GM18511 (cell line): ENCODE data around the gene STXBP6.

Source experiments
- ATAC-seq: cut with Tn5 transposase; IDR thresholded peaks from one replicate; pipeline ENCODE4 v1.9.1; 2021; ENCODE audit warnings: mild to moderate bottlenecking, moderate library complexity; ENCODE audit not compliant: unreplicated experiment

Gene STXBP6

DNA sequence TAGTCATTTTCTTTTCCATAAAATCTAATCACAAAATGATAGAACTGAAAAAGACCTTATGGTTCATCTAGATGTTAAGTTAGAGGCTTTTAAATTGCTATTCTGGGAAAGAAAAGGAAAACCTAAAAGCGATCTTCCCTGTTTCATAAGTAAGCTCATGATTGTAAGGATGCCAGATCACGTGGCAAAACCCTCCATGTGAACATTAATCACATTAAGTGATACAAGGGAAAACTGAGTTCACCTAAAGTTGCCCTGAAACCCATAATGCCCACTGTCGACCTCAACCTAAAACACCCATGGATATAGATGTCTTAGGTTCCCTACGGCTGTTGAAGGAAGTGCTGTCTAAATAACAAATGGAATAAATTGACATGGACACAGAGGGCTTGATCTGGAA, 3.0 kb upstream of the STXBP6 start:
- ATAC-seq, result no peak

- ATAC-seq, result no peak
These were observed 2.4 kb upstream of the STXBP6 start for GRCh38 chr14:25052385-25052784.

GRCh38 chr14:25050269-25051150, 563 bp upstream of the STXBP6 start:
- no peak for ATAC-seq

DNA sequence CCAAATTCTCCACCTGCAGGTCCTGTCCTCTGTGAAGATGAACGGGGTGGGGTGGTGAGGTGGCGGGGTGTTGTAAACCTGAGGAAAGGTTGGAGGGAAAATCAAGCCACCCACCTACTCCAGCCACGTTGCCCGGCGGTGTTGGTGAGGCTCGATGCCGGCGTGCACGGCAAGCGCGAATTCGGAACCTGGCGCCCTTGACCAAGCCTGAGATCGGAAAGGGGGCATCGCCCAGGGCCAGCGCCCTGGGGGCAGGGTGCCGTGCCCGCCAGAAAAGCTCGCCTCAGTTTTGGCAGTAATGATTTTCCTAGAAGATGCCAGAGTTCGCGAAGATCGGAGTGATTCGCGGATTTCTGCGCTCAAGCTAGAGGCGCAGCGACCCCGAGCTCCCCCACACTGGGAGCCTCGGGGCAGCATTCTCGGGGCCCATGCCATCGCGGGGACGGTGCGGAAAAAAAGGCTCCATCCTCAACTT, 817 bp downstream of the STXBP6 start:
- ATAC-seq, result no peak

DNA sequence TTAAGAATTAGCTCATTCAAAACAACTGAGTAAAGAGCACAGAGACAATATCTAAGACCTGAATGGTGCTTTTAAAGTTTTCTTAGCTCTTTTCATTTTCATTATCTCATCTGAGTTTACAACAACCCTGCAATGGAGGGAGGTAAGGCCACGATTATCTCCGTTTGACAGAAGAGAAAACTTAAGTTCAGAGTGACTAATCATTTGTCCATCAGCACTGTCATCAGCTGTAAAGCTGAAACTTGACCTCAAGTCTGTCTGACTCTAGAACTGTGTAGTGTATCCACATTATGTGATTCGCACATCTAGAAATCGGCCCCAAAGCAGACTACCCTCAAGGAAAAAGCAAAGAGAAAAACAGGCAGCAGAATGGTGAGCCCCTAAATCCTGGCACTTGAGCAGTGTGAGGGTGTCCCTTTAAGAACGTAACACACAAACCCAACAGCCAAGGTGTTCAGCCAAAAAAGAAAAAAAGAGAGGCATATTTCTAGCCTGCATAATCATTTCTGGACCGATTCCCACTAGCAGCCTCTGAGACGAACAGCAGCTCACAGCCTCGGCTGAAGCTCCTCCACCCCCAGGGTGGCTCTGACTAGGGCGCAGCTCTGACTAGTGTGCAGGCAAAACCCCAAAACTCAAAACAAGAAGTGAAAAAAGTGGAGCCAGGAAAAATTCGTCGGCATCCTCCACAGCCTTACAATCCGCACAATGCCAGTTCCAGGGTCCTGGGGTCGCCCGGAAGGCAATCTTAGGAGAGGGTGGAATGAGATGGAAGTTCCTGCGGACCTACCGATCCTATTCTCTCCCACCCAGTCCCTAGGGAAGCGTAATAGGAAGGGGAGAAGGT, 1.6 kb downstream of the STXBP6 start:
- ATAC-seq, result no peak

GRCh38 chr14:25046301-25046943, 3.5 kb downstream of the STXBP6 start:
- ATAC-seq, result no peak

- ATAC-seq, result no peak
These were observed 5.7 kb downstream of the STXBP6 start for GRCh38 chr14:25044106-25044698.

- no peak for ATAC-seq
These were observed 7.3 kb downstream of the STXBP6 start for GRCh38 chr14:25042362-25043299.

GRCh38 chr14:25041898-25042297, 8.0 kb downstream of the STXBP6 start:
- ATAC-seq, result no peak

- no peak for ATAC-seq
These were observed 8.5 kb downstream of the STXBP6 start for GRCh38 chr14:25041484-25041883.

GRCh38 chr14:25039933-25040332, 10.0 kb downstream of the STXBP6 start:
- no peak for ATAC-seq

- no peak for ATAC-seq
These were observed 11.8 kb downstream of the STXBP6 start for GRCh38 chr14:25038044-25038668.

DNA sequence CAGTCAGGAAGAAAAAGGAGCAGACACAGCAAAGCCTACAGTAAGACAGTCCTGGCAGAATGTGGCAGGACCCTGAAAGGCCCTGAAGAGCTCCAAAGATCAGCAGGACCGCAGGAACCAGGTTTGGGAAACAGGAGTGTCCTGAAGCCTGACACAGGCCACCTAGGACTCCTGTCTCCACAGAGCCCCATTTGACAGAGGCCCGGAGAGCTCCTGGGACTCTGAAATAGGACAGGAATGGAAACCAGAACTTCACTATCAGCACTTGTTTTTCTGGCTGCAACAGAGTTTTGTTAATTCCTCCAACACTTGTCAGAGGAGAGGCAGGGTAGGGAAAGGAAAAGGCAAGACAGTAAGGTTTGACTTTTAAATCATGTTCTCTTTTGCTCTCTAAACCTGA, 12.9 kb downstream of the STXBP6 start:
- ATAC-seq, result no peak

DNA sequence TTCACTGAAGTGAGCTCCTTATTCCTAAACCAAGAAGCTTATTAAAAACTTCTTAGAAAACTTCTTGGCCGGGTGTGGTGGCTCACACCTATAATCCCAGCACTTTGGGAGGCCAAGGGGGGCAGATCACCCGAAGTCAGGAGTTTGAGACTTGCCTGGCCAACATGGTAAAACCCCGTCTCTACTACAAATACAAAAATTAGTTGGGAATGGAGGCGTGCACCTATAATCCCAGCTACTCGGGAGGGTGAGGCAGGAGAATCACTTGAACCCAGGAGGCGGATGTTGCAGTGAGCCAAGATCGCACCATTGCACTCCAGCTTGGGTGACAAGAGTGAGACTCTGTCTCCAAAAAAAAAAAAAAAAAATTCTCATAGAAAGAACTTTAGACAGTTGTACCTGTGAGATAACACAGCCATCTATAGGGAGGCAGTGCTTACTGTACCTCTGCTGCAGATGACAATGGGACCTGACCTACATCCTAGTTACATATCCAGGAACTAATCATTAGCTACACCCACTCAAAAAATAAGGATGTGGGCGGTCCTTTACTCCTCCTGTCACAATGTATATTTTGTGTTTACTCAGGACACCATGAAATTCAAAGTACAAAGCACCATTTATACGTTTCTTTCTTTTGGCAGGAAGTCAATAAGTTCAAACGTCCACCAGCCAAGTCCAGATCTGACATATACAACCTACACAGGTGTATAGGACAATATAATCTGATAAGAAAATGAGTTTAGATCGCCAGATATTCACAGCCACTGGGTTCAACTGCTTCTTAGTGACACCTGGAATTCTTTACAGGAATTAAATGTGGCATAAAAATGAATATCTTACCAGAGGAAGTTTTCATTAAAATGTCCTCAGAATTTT, 14.9 kb downstream of the STXBP6 start:
- no peak for ATAC-seq

DNA sequence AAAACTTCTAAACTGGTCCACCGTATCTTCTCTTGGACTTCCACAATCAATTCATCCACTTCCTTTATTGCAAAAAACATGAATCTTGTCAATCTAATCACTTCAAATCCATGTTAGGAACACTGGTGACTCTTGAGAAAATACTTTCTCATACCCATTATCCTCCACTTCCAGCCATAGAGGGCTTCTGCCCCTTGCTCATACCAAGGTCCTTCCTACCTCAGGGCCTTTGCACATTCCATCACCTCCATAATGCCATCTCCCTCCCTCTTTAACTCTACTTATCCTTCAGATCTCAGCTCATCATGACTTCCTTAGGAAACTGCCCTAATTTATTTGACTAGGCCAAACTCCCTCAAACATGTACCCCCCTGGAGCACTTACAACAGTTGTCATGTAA, 16.6 kb downstream of the STXBP6 start:
- no peak for ATAC-seq

DNA sequence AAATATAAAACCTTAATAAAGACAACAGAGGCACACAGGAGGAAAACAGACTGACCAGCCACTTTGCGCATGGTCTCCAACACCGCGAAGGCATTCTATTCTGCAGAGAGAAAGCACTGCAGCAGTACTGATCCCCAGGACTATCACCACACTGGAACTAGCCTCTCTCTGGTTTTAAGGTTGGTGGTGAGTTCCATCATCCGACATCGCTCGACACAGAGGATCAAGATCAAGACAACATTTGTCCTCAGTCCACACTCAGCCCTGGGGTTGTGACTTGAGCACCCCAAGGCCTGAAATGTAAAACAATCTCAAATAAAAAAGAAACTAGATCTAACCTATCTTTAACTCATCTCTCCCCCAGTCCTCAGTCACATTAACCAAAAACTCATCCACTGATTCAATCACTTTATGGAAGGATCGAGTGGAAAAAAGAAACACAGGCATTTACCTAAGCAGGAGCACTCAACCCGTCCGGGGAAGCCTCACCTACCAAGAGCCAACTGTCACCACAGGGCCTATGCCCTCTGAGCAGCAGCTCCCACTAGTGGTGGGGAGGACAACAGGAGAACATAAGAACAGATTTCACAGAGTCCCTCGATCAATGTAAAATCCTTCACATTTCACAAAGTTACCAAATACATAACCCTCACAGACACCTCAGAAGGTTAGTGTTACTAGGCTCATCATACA, 17.7 kb downstream of the STXBP6 start:
- ATAC-seq, result no peak

DNA sequence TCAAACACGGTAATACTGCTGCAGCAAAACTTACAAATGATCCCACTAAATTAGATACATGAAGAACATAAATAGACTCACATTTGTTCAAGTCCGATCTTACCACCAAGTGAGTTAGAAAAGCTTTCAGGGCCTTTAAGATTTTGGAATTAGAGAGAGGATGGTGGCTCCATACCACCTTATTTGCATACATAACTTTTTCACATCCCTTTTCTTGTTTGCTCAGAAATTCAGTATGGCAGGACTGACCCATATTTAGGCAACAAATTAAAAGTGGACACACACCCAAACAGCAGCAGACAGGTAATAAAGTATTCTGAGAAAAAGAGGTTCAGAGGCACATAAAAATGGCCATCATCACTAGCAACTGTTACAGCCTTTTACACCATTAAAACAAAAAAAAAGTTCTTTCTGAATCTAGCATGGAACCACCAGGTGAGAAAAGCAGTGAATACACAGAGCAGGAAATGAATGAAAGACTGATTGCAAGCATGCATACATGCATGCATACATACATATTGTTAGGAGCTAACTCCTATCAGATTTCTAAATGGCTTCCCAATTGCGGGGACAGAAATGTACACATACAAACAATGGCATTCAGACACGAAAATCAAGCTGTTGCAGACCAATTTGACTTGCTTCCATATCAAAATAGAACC, 23.3 kb downstream of the STXBP6 start:
- ATAC-seq, result peak; percentile 95
